ENCODE results near the gene MBL2.

Gene MBL2

DNA sequence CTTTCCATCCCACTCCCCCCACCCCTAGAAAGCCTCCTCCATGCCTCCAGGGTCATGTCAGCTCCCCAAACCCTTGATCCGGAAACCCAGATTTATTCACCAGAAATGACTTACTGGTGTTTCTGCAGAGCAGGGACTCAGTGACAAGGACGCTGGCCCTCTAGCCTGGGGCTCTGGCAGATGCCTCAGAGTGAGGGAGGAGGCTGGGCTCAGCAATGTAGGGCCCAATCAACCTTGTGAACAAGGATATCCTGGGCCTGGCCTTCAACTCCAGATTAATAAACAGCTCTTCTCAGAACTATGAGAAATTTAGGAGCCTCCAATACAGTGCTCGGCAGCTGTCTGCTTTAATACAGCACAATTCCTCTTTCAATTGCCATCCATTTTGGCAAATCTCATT lies at the start of gene MBL2:
Gene MBL2 (minus strand): TSS at position 162 of the 400 bp plus-strand sequence. CDS start 1,149 bp downstream, outside the sequence.
- TF ChIP-seq POLR2AphosphoS5 (IDR thresholded peaks at IDR 0.05; ENCODE audit: borderline replicate concordance, low read depth, low read length): no peak
- TF ChIP-seq FOXP2 (optimal IDR thresholded peaks at IDR 0.05; ENCODE audit: control extremely low read depth, extremely low read length, insufficient read depth): no peak
- TF ChIP-seq EZH2 (IDR thresholded peaks at IDR 0.05): no peak
- H3K9me3 ChIP-seq (ENCODE audit: low read depth, low read length): no peaks in the 10 kb centered on the region
- no peak within 1 kb of the TSS for H3K4me3 ChIP-seq
- no peak for DNase-seq (ENCODE audit: low read depth, low spot score)
- no peak within 1 kb of the TSS for H3K27ac ChIP-seq
- no peaks in the 10 kb centered on the region for H3K36me3 ChIP-seq (ENCODE audit: insufficient read depth, low read length)
- H3K9ac ChIP-seq (ENCODE audit: insufficient read length): no peak within 1 kb of the TSS

GRCh38 chr10:52820309-52820708 lies 47.7 kb upstream of the MBL2 start:
- Histone ChIP-seq H3K9me3 (ENCODE audit: low read depth, low read length) (no peaks in the 10 kb centered on the region), H3K36me3 (ENCODE audit: insufficient read depth, low read length) (no peaks in the 10 kb centered on the region), H3K27ac (no peak overlapping the region), H3K4me3 (no peak overlapping the region), H3K9ac (ENCODE audit: insufficient read length) (no peak overlapping the region)
- TF ChIP-seq FOXP2 (optimal IDR thresholded peaks at IDR 0.05; ENCODE audit: control extremely low read depth, extremely low read length, insufficient read depth): no peak
- no peak for TF ChIP-seq EZH2 (IDR thresholded peaks at IDR 0.05)
- TF ChIP-seq POLR2AphosphoS5 (IDR thresholded peaks at IDR 0.05; ENCODE audit: borderline replicate concordance, low read depth, low read length): no peak
- DNase-seq (ENCODE audit: low read depth, low spot score): no peak

- Histone ChIP-seq H3K36me3 (ENCODE audit: insufficient read depth, low read length) (no peaks in the 10 kb centered on the region), H3K9ac (ENCODE audit: insufficient read length) (no peak overlapping the region), H3K27ac (no peak overlapping the region), H3K9me3 (ENCODE audit: low read depth, low read length) (no peaks in the 10 kb centered on the region), H3K4me3 (no peak overlapping the region)
- TF ChIP-seq FOXP2 (optimal IDR thresholded peaks at IDR 0.05; ENCODE audit: control extremely low read depth, extremely low read length, insufficient read depth) (no peak), EZH2 (IDR thresholded peaks at IDR 0.05) (no peak), POLR2AphosphoS5 (IDR thresholded peaks at IDR 0.05; ENCODE audit: borderline replicate concordance, low read depth, low read length) (no peak)
- peak; percentile 8 for DNase-seq (ENCODE audit: low read depth, low spot score)
Observed at GRCh38 chr10:52818019-52818418, 45.4 kb upstream of the MBL2 start.

- Histone ChIP-seq H3K4me3 (no peak overlapping the region), H3K27ac (no peak overlapping the region), H3K36me3 (ENCODE audit: insufficient read depth, low read length) (no peaks in the 10 kb centered on the region), H3K9me3 (ENCODE audit: low read depth, low read length) (no peaks in the 10 kb centered on the region), H3K9ac (ENCODE audit: insufficient read length) (no peak overlapping the region)
- no peak for TF ChIP-seq EZH2 (IDR thresholded peaks at IDR 0.05)
- no peak for TF ChIP-seq POLR2AphosphoS5 (IDR thresholded peaks at IDR 0.05; ENCODE audit: borderline replicate concordance, low read depth, low read length)
- no peak for TF ChIP-seq FOXP2 (optimal IDR thresholded peaks at IDR 0.05; ENCODE audit: control extremely low read depth, extremely low read length, insufficient read depth)
- DNase-seq (ENCODE audit: low read depth, low spot score): no peak
Observed at GRCh38 chr10:52814506-52814905, 41.9 kb upstream of the MBL2 start.

GRCh38 chr10:52811776-52812175 lies 39.2 kb upstream of the MBL2 start:
- Histone ChIP-seq H3K9ac (ENCODE audit: insufficient read length) (no peak overlapping the region), H3K4me3 (no peak overlapping the region), H3K36me3 (ENCODE audit: insufficient read depth, low read length) (no peaks in the 10 kb centered on the region), H3K27ac (no peak overlapping the region), H3K9me3 (ENCODE audit: low read depth, low read length) (no peaks in the 10 kb centered on the region)
- no peak for DNase-seq (ENCODE audit: low read depth, low spot score)
- no peak for TF ChIP-seq EZH2 (IDR thresholded peaks at IDR 0.05)
- TF ChIP-seq FOXP2 (optimal IDR thresholded peaks at IDR 0.05; ENCODE audit: control extremely low read depth, extremely low read length, insufficient read depth): no peak
- TF ChIP-seq POLR2AphosphoS5 (IDR thresholded peaks at IDR 0.05; ENCODE audit: borderline replicate concordance, low read depth, low read length): no peak

- TF ChIP-seq EZH2 (IDR thresholded peaks at IDR 0.05) (no peak), FOXP2 (optimal IDR thresholded peaks at IDR 0.05; ENCODE audit: control extremely low read depth, extremely low read length, insufficient read depth) (no peak), POLR2AphosphoS5 (IDR thresholded peaks at IDR 0.05; ENCODE audit: borderline replicate concordance, low read depth, low read length) (no peak)
- H3K36me3 ChIP-seq (ENCODE audit: insufficient read depth, low read length): no peaks in the 10 kb centered on the region
- H3K4me3 ChIP-seq: no peak overlapping the region
- DNase-seq (ENCODE audit: low read depth, low spot score): no peak
- no peak overlapping the region for H3K27ac ChIP-seq
- H3K9ac ChIP-seq (ENCODE audit: insufficient read length): no peak overlapping the region
- no peaks in the 10 kb centered on the region for H3K9me3 ChIP-seq (ENCODE audit: low read depth, low read length)
Observed at GRCh38 chr10:52810761-52811160, 38.2 kb upstream of the MBL2 start.

DNA sequence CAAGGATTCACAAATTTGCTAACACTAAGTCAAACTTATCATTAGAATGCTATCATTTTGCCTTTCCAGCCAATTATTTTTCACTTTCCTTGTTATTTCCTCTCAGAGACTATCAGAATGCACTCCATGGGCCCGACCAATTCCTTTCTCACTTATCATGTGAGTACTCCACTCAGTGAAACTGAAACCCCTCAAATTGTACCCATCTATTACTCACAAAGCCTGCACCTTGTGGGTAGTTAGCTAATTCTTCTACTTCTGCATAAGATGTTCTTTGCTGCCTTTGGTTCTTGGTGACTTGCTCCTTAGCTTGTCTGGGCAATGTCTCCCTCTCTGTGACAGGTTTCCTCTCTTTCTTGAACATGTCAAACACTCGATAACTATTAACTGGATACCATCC lies 35.2 kb upstream of the MBL2 start:
- DNase-seq (ENCODE audit: low read depth, low spot score): no peak
- Histone ChIP-seq H3K36me3 (ENCODE audit: insufficient read depth, low read length) (no peaks in the 10 kb centered on the region), H3K27ac (no peak overlapping the region), H3K9ac (ENCODE audit: insufficient read length) (no peak overlapping the region), H3K4me3 (no peak overlapping the region), H3K9me3 (ENCODE audit: low read depth, low read length) (no peaks in the 10 kb centered on the region)
- TF ChIP-seq EZH2 (IDR thresholded peaks at IDR 0.05) (no peak), POLR2AphosphoS5 (IDR thresholded peaks at IDR 0.05; ENCODE audit: borderline replicate concordance, low read depth, low read length) (no peak), FOXP2 (optimal IDR thresholded peaks at IDR 0.05; ENCODE audit: control extremely low read depth, extremely low read length, insufficient read depth) (no peak)

DNA sequence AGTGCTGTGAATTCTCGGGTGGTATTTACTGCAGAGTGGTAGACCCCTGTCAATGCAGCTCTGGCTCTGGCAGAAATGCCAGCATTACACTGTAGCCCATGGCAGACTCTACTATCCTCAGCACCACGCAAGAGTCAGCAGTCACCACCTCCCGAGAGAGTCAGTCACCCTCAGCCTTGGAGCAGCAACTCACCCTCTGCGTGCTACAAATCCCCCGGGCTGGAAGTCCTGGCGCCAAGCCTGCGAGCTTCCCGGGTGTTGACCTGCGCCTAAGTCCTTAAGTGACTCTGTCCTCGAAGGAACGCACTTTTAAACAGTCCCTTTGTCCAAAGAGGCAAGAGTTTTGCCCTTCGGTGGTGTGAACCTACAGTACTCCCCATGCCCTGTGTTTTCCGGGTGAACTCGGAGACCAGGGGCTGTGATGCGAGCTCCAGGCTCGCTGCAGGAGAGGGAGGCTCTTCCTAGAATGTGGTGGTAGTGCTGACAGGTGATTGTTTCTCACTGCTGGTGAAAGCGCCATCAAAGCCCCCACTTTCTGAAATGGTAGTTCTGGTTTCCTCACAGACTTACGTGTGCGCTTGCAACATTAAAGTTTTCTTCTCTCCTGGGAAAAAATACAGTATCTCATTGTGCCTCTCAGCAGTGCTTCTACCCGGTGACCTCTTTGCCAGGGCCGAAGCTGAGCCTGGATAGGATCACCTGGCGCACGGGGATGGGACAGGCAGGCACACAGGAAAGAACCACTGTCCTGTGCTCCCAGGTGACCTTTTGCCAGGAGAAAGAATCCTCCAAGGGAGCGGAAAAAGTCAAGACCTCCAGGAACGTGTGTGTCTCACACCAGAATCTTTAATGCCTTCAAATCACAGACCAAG lies 33.1 kb upstream of the MBL2 start:
- Histone ChIP-seq H3K9me3 (ENCODE audit: low read depth, low read length) (no peaks in the 10 kb centered on the region), H3K9ac (ENCODE audit: insufficient read length) (no peak overlapping the region), H3K27ac (no peak overlapping the region), H3K4me3 (no peak overlapping the region), H3K36me3 (ENCODE audit: insufficient read depth, low read length) (no peaks in the 10 kb centered on the region)
- no peak for DNase-seq (ENCODE audit: low read depth, low spot score)
- TF ChIP-seq POLR2AphosphoS5 (IDR thresholded peaks at IDR 0.05; ENCODE audit: borderline replicate concordance, low read depth, low read length) (no peak), FOXP2 (optimal IDR thresholded peaks at IDR 0.05; ENCODE audit: control extremely low read depth, extremely low read length, insufficient read depth) (no peak), EZH2 (IDR thresholded peaks at IDR 0.05) (no peak)
